Gastrocnemius medialis (tissue), 4 donors: Measurements from ENCODE around the gene KLHL29.

Source experiments
- CTCF ChIP-seq, 5 experiments: fragments of 450-650 bp in 3 of 5; fragments of 200-600 bp in 2 of 5; sonication (generic) in 2 of 5; IDR thresholded peaks in 4 of 5; conservative IDR thresholded peaks in 1 of 5; 1 replicate in 4 of 5; 2 replicates in 1 of 5; pipeline ENCODE4 v1.5.1; 2016 to 2019; ENCODE audit warnings: antibody characterized with exemption in 5 of 5, mild to moderate bottlenecking in 3 of 5, moderate library complexity in 3 of 5
- POLR2A ChIP-seq, 2 donors: fragments of 450-650 bp; IDR thresholded peaks; one replicate each; pipeline ENCODE4 v1.6.1; 2017; ENCODE audit warnings: antibody characterized with exemption in 2 of 2, mild to moderate bottlenecking in 2 of 2, moderate library complexity in 2 of 2

- no peak for TF ChIP-seq POLR2A (IDR thresholded peaks at IDR 0.05)
- no peak for TF ChIP-seq CTCF (IDR thresholded peaks at IDR 0.05 in 4 of 5, conservative IDR thresholded peaks at IDR 0.05 in 1 of 5)
These were observed 17.2 kb upstream of the KLHL29 start for GRCh38 chr2:23367760-23368159.
